Osteocyte (in vitro differentiated cells): ENCODE measurements around the gene UBE2L3. TPM values are rescaled to one million over a fixed set of nuclear protein-coding genes. Genes with fewer than 3 reads are reported as not detected.

ENCODE experiments used
- DNase-seq: peaks from one replicate; pipeline ENCODE4 v3.0.0; 2021; ENCODE audit warnings: mixed read lengths; ENCODE audit not compliant: unreplicated experiment; ENCODE audit errors: extremely low spot score
- H3K27ac Mint-ChIP-seq: one replicate; pipeline ENCODE4 v1.8.0; 2021; ENCODE audit warnings: mild to moderate bottlenecking, mixed read lengths; ENCODE audit not compliant: unreplicated experiment
- H3K27me3 Mint-ChIP-seq: one replicate; pipeline ENCODE4 v1.8.0; 2021; ENCODE audit warnings: mixed read lengths; ENCODE audit not compliant: unreplicated experiment
- H3K36me3 Mint-ChIP-seq: one replicate; pipeline ENCODE4 v1.8.0; 2021; ENCODE audit warnings: mixed read lengths; ENCODE audit not compliant: unreplicated experiment
- H3K4me1 Mint-ChIP-seq: one replicate; pipeline ENCODE4 v1.8.0; 2021; ENCODE audit warnings: mixed read lengths; ENCODE audit not compliant: unreplicated experiment
- H3K4me3 Mint-ChIP-seq: one replicate; pipeline ENCODE4 v1.8.0; 2021; ENCODE audit warnings: mild to moderate bottlenecking, moderate library complexity, mixed read lengths; ENCODE audit not compliant: unreplicated experiment
- H3K9me3 Mint-ChIP-seq: one replicate; pipeline ENCODE4 v1.8.0; 2021; ENCODE audit warnings: mixed read lengths; ENCODE audit not compliant: unreplicated experiment
- total RNA-seq: library from RNA; stranded (reverse); gene quantifications from 2 replicates; pipeline ENCODE4 v1.2.1, GENCODE V29; 2021
- TF ChIP-seq, protein P1 (sequence below): fragments of 200-600 bp; sonication (generic); IDR thresholded peaks from 2 replicates; pipeline ENCODE4 v1.5.0; 2021; ENCODE audit warnings: antibody characterized with exemption, mild to moderate bottlenecking, moderate library complexity

Gene UBE2L3
- total RNA-seq, 1 donor from 2014 or later: 57.1 TPM

DNA sequence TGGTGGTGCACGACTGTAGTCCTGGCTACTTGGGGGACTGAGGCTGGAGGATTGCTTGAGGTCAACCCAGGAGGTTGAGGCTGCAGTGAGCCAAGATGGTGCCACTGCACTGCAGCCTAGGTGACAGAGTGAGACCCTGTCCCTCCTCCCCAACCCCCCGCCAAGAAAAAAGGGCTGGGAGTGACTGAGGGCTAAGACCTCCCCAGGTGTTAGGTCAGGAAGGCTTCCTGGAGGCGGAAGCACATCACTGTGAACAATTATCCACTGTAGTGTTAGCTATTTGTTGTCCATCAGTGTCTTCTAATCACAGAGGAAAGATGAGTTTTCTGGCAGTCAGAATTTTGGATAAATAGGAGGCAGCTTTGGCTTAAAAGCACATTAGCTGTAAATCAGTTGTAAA is 53.5 kb downstream of the UBE2L3 start:
- no peaks in the 10 kb centered on the region for H3K9me3 Mint-ChIP-seq
- no peak for DNase-seq
- peaks cover 11% of the 10 kb centered on the region for H3K36me3 Mint-ChIP-seq
- no peak overlapping the region for H3K27ac Mint-ChIP-seq
- TF ChIP-seq, protein P1, sequence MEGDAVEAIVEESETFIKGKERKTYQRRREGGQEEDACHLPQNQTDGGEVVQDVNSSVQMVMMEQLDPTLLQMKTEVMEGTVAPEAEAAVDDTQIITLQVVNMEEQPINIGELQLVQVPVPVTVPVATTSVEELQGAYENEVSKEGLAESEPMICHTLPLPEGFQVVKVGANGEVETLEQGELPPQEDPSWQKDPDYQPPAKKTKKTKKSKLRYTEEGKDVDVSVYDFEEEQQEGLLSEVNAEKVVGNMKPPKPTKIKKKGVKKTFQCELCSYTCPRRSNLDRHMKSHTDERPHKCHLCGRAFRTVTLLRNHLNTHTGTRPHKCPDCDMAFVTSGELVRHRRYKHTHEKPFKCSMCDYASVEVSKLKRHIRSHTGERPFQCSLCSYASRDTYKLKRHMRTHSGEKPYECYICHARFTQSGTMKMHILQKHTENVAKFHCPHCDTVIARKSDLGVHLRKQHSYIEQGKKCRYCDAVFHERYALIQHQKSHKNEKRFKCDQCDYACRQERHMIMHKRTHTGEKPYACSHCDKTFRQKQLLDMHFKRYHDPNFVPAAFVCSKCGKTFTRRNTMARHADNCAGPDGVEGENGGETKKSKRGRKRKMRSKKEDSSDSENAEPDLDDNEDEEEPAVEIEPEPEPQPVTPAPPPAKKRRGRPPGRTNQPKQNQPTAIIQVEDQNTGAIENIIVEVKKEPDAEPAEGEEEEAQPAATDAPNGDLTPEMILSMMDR: no peak
- H3K4me1 Mint-ChIP-seq: peaks cover 37% of the 10 kb centered on the region
- no peak overlapping the region for H3K4me3 Mint-ChIP-seq
- H3K27me3 Mint-ChIP-seq: no peaks in the 10 kb centered on the region

- Mint-ChIP-seq H3K27me3 (no peaks in the 10 kb centered on the region), H3K36me3 (peaks cover 9% of the 10 kb centered on the region), H3K27ac (peak overlapping the region; percentile 54), H3K9me3 (no peaks in the 10 kb centered on the region), H3K4me3 (no peak overlapping the region), H3K4me1 (peaks cover 39% of the 10 kb centered on the region)
- TF ChIP-seq, protein P1: no peak
- no peak for DNase-seq
Measured at GRCh38 chr22:21622011-21622918, 54.8 kb downstream of the UBE2L3 start.

GRCh38 chr22:21622919-21623647 is 55.6 kb downstream of the UBE2L3 start:
- H3K27me3 Mint-ChIP-seq: no peaks in the 10 kb centered on the region
- no peak overlapping the region for H3K4me3 Mint-ChIP-seq
- peak overlapping the region; percentile 66 for H3K27ac Mint-ChIP-seq

DNA sequence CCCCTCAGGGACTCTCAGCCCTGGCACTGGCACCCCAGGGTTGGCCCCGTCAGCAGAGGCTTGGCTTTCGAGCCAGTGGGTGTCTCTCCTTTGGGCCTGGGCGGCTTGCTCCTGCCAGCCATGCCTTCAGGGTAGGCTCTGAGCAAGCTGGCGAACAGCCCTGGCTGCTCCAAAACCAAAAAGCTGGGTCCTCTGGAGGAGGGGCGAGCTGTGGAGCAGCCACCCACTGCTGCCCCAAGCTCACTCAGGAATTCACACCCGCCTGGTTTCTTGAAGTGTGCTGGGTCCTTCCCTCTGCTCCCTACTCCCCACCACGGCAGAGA is 56.1 kb downstream of the UBE2L3 start:
- DNase-seq: no peak
- no peaks in the 10 kb centered on the region for H3K27me3 Mint-ChIP-seq
- no peaks in the 10 kb centered on the region for H3K9me3 Mint-ChIP-seq
- no peak overlapping the region for H3K27ac Mint-ChIP-seq
- peaks cover 14% of the 10 kb centered on the region for H3K36me3 Mint-ChIP-seq
- H3K4me1 Mint-ChIP-seq: peaks cover 43% of the 10 kb centered on the region
- no peak overlapping the region for H3K4me3 Mint-ChIP-seq
- TF ChIP-seq, protein P1: no peak

More at GRCh38 chr22:21622919-21623647, 55.6 kb downstream of the UBE2L3 start:
- Mint-ChIP-seq H3K36me3 (peaks cover 11% of the 10 kb centered on the region), H3K4me1 (peaks cover 40% of the 10 kb centered on the region), H3K9me3 (no peaks in the 10 kb centered on the region)
- no peak for DNase-seq
- TF ChIP-seq, protein P1: no peak
